Kidney capillary endothelial cell (primary cell): ENCODE results near the gene SMIM3.
"Not testable (repeated sequence)": the region's sequence is repeated elsewhere in the genome, so short reads cannot be mapped to it uniquely, and the experiment has no call there.

Experiments
- DNase-seq: peaks from one replicate; pipeline ENCODE4 v3.0.0-alpha.2; 2018; ENCODE audit warnings: low spot score

SMIM3 gene

GRCh38 chr5:150794927-150795326, 16.4 kb downstream of the SMIM3 start:
- DNase-seq = no peak

DNA sequence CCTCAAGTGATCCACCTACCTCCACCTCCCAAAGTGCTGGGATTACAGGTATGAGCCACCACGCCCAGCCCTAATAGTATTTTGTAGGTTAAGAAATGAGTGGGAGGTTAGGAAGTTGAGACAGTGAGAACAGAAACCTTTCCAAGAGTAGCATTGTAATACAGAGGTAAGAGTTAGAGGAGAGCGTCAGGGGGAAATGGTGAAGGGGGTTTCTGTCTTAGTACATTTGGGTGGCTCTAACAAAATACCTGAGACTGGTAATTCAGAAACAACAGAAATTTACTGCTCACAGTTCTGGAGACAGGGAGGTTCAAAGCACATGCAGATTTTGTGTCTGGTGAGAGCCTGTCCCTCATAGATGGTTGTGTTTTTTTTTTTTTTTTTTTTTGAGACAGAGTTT, 18.8 kb downstream of the SMIM3 start:
- DNase-seq = no peak

- peak; percentile 50 for DNase-seq
Observed at GRCh38 chr5:150801117-150801927, 22.8 kb downstream of the SMIM3 start.

DNA sequence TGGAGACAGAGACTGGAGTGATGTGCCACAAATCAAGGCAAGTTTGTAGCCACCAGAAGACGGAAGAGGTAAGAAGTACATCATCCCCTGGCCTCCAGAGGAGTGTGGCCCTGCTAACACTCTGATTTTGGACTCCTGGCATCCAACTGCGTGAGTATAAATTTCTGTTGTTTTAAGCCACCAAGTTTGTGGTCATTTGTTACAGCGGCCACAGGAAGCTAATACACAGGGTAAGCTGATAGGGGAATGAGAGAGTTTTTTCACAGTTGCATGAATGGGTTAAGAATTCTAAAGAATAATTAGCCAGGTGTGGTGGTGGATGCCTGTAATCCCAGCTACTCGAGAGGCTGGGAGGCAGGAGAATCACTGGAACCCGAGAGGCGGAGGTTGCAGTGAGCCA, 25.8 kb downstream of the SMIM3 start:
- DNase-seq = no peak

GRCh38 chr5:150809363-150809762, 30.8 kb downstream of the SMIM3 start:
- no peak for DNase-seq

- DNase-seq = no peak
Observed at GRCh38 chr5:150815010-150815409, 36.5 kb downstream of the SMIM3 start.

- no peak for DNase-seq
Observed at GRCh38 chr5:150816946-150817345, 38.4 kb downstream of the SMIM3 start.

DNA sequence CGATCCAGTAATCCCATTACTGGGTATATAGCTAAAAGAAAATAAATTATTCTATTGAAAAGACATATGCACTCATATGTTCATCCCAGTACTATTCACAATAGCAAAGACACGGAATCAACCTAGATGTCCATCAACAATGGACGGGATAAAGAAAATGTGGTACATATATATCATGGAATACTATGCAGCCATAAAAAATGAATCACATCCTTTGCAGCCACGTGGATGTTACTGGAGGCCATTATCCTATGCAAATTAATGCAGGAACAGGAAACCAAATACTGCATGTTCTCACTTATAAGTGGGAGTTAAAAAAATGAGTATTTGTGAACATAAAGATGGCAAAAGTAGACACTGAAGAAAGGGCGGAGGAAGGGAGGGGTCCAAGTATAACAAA, 51.2 kb downstream of the SMIM3 start:
- DNase-seq = no peak

DNA sequence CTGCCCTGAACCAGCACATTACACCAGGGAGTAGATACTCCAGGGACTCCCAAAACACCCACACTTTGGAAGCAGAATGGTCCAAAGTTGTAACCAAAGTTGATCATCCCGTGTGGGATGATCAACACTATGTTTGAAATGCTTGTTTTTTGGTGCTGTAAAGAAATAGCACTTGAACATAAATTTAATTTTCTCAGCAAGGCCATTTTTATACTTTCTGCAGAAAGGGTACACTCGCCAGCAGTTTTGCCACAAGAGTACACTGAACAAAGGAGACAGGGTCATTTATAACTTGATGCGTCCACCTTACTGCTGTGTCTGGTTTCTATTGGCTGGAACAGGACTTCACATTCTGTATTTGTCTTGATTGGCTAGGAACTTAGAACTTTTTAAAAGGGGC, 53.3 kb downstream of the SMIM3 start:
- DNase-seq = not testable (repeated sequence)

DNA sequence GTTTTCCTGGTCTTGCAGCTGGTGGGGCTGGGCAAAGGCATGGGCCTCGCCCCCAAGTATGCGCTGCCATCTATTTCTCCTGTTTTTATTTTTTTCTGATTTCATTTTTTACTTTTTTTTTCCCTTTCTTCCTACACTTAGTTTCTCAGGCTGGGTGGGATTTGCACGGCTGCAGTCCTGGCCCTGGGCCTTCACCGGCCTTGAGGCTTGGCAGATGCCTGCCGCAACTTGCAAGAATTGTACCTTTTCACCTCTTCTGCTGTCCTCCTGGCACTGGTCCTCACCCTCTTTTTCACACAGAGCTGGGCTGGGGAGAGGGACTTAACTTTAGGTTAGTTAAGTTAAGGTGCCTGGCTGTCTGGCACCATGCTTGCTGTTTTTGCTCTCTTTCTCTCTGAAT, 57.5 kb downstream of the SMIM3 start:
- no peak for DNase-seq

GRCh38 chr5:150836703-150837102, 58.1 kb downstream of the SMIM3 start:
- DNase-seq = no peak

GRCh38 chr5:150845185-150845859, 66.8 kb downstream of the SMIM3 start:
- not testable (repeated sequence) for DNase-seq

DNA sequence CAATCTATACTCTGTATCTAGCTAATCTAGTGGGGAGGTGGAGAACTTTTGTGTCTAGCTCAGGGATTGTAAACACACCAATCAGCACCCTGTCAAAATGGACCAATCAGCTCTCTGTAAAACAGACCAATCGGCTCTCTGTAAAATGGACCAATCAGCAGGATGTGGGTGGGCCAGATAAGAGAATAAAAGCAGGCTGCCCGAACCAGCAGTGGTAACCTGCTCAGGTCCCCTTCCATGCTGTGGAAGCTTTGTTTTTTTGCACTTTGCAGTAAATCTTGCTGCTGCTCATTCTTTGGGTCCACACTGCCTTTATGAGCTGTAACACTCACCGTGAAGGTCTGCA, 67.7 kb downstream of the SMIM3 start, which contains the start of gene IRGM:
Gene IRGM (plus strand): TSS at position 214 of the 346 bp plus-strand sequence. CDS start 1,603 bp downstream, outside the sequence.
- DNase-seq = not testable (repeated sequence)
